Astrocyte (in vitro differentiated cells and primary cell): ENCODE data around the gene FOXP3.

Source experiments
- CTCF ChIP-seq: IDR thresholded peaks from 2 replicates; pipeline ENCODE4 v1.5.1; 2011; ENCODE audit warnings: low read depth, mild to moderate bottlenecking, inconsistent platforms, low read length, moderate library complexity; ENCODE audit not compliant: insufficient read depth
- EZH2 ChIP-seq: IDR thresholded peaks from 2 replicates; pipeline ENCODE4 v1.6.1; 2012; ENCODE audit warnings: mild to moderate bottlenecking, low read length, inconsistent platforms; ENCODE audit not compliant: insufficient read depth

GRCh38 chrX:49260221-49260985 lies 4.1 kb downstream of the FOXP3 start:
- TF ChIP-seq EZH2 = no peak
- TF ChIP-seq CTCF = no peak
